A673 (cell line): ENCODE results near the gene RTN4RL2. TPM values are rescaled to one million over a fixed set of nuclear protein-coding genes. Genes with fewer than 3 reads are reported as not detected.

Experiments
- BruUV-seq: library from RNA; stranded (reverse); fragments of 400-500 nt; replicated peaks from 2 replicates; lab custom pipeline; 2021; lab: Mats Ljungman, UMichigan
- CTCF ChIA-PET: fragments of 300-600 bp; sonication (Branson Sonifier 250); formaldehyde crosslinking; loops from one replicate; lab custom pipeline; 2022; ENCODE audit warnings: antibody characterized with exemption; lab: Charles Lee
- POLR2A ChIA-PET: fragments of 300-600 bp; sonication (Branson Sonifier 250); formaldehyde crosslinking; loops from one replicate; lab custom pipeline; 2022; ENCODE audit warnings: antibody characterized with exemption; ENCODE audit not compliant: low non-redundant PET; lab: Charles Lee
- DNase-seq: peaks from one replicate; pipeline ENCODE4 v3.0.0-alpha.2; 2015; ENCODE audit warnings: low spot score
- H3K27ac ChIP-seq: fragments of 200-600 bp; sonication (generic); 2 replicates; pipeline ENCODE4 v1.5.1; 2016; ENCODE audit warnings: mixed run types, low read depth, mild to moderate bottlenecking, mixed read lengths, antibody characterized with exemption, low read length; ENCODE audit not compliant: poor library complexity, severe bottlenecking
- H3K27me3 ChIP-seq: fragments of 200-600 bp; sonication (generic); replicated peaks from 2 replicates; pipeline ENCODE4 v1.6.1; 2017; ENCODE audit warnings: mixed run types, low read depth, mild to moderate bottlenecking, mixed read lengths, antibody characterized with exemption, low read length; ENCODE audit not compliant: insufficient read depth, poor library complexity
- H3K36me3 ChIP-seq: fragments of 200-600 bp; sonication (generic); 2 replicates; pipeline ENCODE4 v1.6.1; 2016; ENCODE audit warnings: mixed run types, mild to moderate bottlenecking, mixed read lengths, antibody characterized with exemption, low read length; ENCODE audit not compliant: insufficient read depth, poor library complexity, severe bottlenecking
- H3K4me1 ChIP-seq: fragments of 200-600 bp; sonication (generic); 2 replicates; pipeline ENCODE4 v1.6.1; 2017; ENCODE audit warnings: mixed run types, mild to moderate bottlenecking, mixed read lengths, antibody characterized with exemption, low read length; ENCODE audit not compliant: insufficient read depth, poor library complexity, severe bottlenecking
- H3K4me3 ChIP-seq: fragments of 200-600 bp; sonication (generic); 2 replicates; pipeline ENCODE4 v1.5.1; 2016; ENCODE audit warnings: low read depth, mixed run types, mild to moderate bottlenecking, mixed read lengths, low read length; ENCODE audit not compliant: poor library complexity, severe bottlenecking
- H3K9me3 ChIP-seq: fragments of 200-600 bp; sonication (generic); 2 replicates; pipeline ENCODE4 v1.6.1; 2016; ENCODE audit warnings: mixed run types, low read depth, mild to moderate bottlenecking, mixed read lengths, antibody characterized with exemption, low read length; ENCODE audit not compliant: poor library complexity, severe bottlenecking
- CTCF ChIP-seq: fragments of 300-800, 200-600 bp; sonication (generic); conservative IDR thresholded peaks from 2 replicates; pipeline ENCODE4 v1.5.1; 2017; ENCODE audit warnings: low read depth, mild to moderate bottlenecking, antibody characterized with exemption, low read length, moderate library complexity, mixed read lengths
- EZH2 ChIP-seq: fragments of 200-600 bp; sonication (generic); IDR thresholded peaks from 2 replicates; pipeline ENCODE4 v1.6.1; 2017; ENCODE audit warnings: borderline replicate concordance, low read depth, mild to moderate bottlenecking, mixed read lengths, antibody characterized with exemption, low read length; ENCODE audit not compliant: poor library complexity, severe bottlenecking
- intact Hi-C: fragments of 100-400 bp; cut with micrococcal nuclease; formaldehyde crosslinking; loops from one replicate; pipeline ENCODE4 v1.10.0; 2022; ENCODE audit not compliant: unreplicated experiment
- total RNA-seq: library from RNA; stranded (reverse); gene quantifications from 2 replicates; pipeline ENCODE4 v1.2.3, GENCODE V29; 2021

The RTN4RL2 gene
- total RNA-seq, 1 experiment from 2014 or later, result 5.2 TPM

- TF ChIP-seq CTCF (no peak), EZH2 (no peak)
- BruUV-seq, result no TSS peak
- Histone ChIP-seq H3K27me3 (no peaks in the 10 kb centered on the region), H3K36me3 (no peaks in the 10 kb centered on the region), H3K9me3 (no peaks in the 10 kb centered on the region), H3K4me1 (peaks cover 26% of the 10 kb centered on the region), H3K27ac (no peak overlapping the region), H3K4me3 (peak overlapping the region; percentile 76)
- ChIA-PET POLR2A (interaction anchor here (0.6 to 0.7 kb wide), 3 partner anchors 17 to 135 kb away, joined by 3 to 9 read pairs (median 3); no protein-coding TSS in a partner anchor), CTCF (interaction anchor here (1.2 kb wide), 1 partner anchor 58 kb away, joined by 6 read pairs; no protein-coding TSS in a partner anchor)
- intact Hi-C loops, result no loop called here
- no peak for DNase-seq
Observed at GRCh38 chr11:57516061-57516443, 55.7 kb downstream of the RTN4RL2 start.

GRCh38 chr11:57521116-57521515 lies 60.8 kb downstream of the RTN4RL2 start:
- no peak for TF ChIP-seq CTCF
- TF ChIP-seq EZH2, result no peak
- no peaks in the 10 kb centered on the region for H3K9me3 ChIP-seq
- intact Hi-C loops, result no loop called here
- DNase-seq, result no peak
- H3K4me3 ChIP-seq, result no peak overlapping the region
- H3K27me3 ChIP-seq, result no peaks in the 10 kb centered on the region
- H3K36me3 ChIP-seq, result peaks cover 4% of the 10 kb centered on the region
- ChIA-PET CTCF (interaction anchor here (0.7 kb wide), 1 partner anchor 53 kb away, joined by 3 read pairs; no protein-coding TSS in a partner anchor), POLR2A (no interaction called here)
- no peak overlapping the region for H3K27ac ChIP-seq
- BruUV-seq, result no TSS peak
- no peaks in the 10 kb centered on the region for H3K4me1 ChIP-seq

- no peak for DNase-seq
- H3K4me1 ChIP-seq, result no peaks in the 10 kb centered on the region
- POLR2A ChIA-PET, result no interaction called here
Observed at GRCh38 chr11:57523419-57523818, 63.1 kb downstream of the RTN4RL2 start.

More at GRCh38 chr11:57523419-57523818, 63.1 kb downstream of the RTN4RL2 start:
- Histone ChIP-seq H3K36me3 (peaks cover 5% of the 10 kb centered on the region), H3K27me3 (no peaks in the 10 kb centered on the region), H3K9me3 (no peaks in the 10 kb centered on the region), H3K4me3 (no peak overlapping the region), H3K27ac (no peak overlapping the region)
- intact Hi-C loops, result no loop called here
- no TSS peak for BruUV-seq
- CTCF ChIA-PET, result no interaction called here
- TF ChIP-seq CTCF (no peak), EZH2 (no peak)

Other genes starting within 250 kb of the RTN4RL2 start
- 0.66 and 0.67 TPM in 2 replicates for gene APLNR, start 223.3 kb upstream of the RTN4RL2 start, total RNA-seq
- gene TNKS1BP1, start 135.6 kb upstream of the RTN4RL2 start, total RNA-seq, result 80.4 and 88.8 TPM in 2 replicates
- gene SSRP1, start 124.6 kb upstream of the RTN4RL2 start, total RNA-seq, result 393 and 399 TPM in 2 replicates
- not detected in 2 replicates for gene P2RX3, start 122.2 kb upstream of the RTN4RL2 start, total RNA-seq
- gene PRG3, start 79.4 kb upstream of the RTN4RL2 start, total RNA-seq, result not detected in 2 replicates
- not detected in 2 replicates for gene PRG2, start 69.9 kb upstream of the RTN4RL2 start, total RNA-seq
- 89.1 and 142 TPM in 2 replicates for gene SLC43A3, start 33.4 kb upstream of the RTN4RL2 start, total RNA-seq
- gene SLC43A1, start 55.2 kb downstream of the RTN4RL2 start, total RNA-seq, result 18.4 and 20.5 TPM in 2 replicates
- 165 and 176 TPM in 2 replicates for gene TIMM10, start 70.2 kb downstream of the RTN4RL2 start, total RNA-seq
- not detected in 2 replicates for gene SMTNL1, start 77.1 kb downstream of the RTN4RL2 start, total RNA-seq
- gene UBE2L6, start 107.1 kb downstream of the RTN4RL2 start, total RNA-seq, result 30.4 and 38.8 TPM in 2 replicates
- gene SERPING1, start 137.2 kb downstream of the RTN4RL2 start, total RNA-seq, result 5.2 and 7.0 TPM in 2 replicates
- 0.20 TPM in 1 of 2 replicates, not detected in the other for gene YPEL4, start 189.4 kb downstream of the RTN4RL2 start, total RNA-seq
- gene CLP1, start 197.2 kb downstream of the RTN4RL2 start, total RNA-seq, result 23.4 and 26.8 TPM in 2 replicates
- gene ZDHHC5, start 207.6 kb downstream of the RTN4RL2 start, total RNA-seq, result 72.9 and 76.9 TPM in 2 replicates